ENCODE measurements around the gene ANGPTL8.

The ANGPTL8 gene

DNA sequence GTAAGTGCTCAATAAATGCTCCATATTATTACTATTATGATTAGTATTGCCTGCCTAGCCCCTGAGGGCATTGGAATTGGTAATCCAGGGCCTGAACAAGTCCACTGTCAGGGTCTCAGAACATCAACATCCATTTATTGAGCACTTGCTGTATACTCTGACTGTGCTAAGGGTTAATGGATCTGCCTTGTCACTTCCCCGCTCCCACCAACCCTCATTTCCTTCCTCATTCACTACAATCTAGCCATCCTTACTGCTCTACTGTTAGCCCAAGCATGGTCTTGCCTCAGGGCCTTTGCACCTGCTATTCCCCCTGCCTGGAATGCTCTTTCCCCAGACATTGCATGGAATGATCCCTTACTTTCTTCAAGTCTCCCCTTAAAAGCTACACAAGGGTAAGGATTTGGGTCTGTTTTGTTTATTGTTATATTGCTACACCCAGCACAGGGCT, 12.7 kb upstream of the ANGPTL8 start:
- ATAC-seq: no peak

GRCh38 chr19:11227195-11227886, 12.1 kb upstream of the ANGPTL8 start:
- ATAC-seq: peak; percentile 59
- TF ChIP-seq TCF4 (CRISPR knock-in tag; IDR thresholded peaks at IDR 0.05; ENCODE audit: borderline replicate concordance) (no peak), ARNTL (CRISPR knock-in tag; IDR thresholded peaks at IDR 0.05; ENCODE audit: borderline replicate concordance, low read depth) (no peak), OSR1 (CRISPR knock-in tag; IDR thresholded peaks at IDR 0.05) (no peak), CSDC2 (CRISPR knock-in tag; IDR thresholded peaks at IDR 0.05) (no peak), PATZ1 (CRISPR knock-in tag; IDR thresholded peaks at IDR 0.05; ENCODE audit: borderline replicate concordance) (no peak), ZFP3 (CRISPR knock-in tag; IDR thresholded peaks at IDR 0.05) (no peak), ZFP30 (CRISPR knock-in tag; IDR thresholded peaks at IDR 0.05) (no peak), RARB (CRISPR knock-in tag; IDR thresholded peaks at IDR 0.05) (no peak), ESRRG (CRISPR knock-in tag; IDR thresholded peaks at IDR 0.05) (no peak), SNAI2 (CRISPR knock-in tag; IDR thresholded peaks at IDR 0.05) (no peak), ZC3H10 (CRISPR knock-in tag; IDR thresholded peaks at IDR 0.05) (no peak), GLIS3 (CRISPR knock-in tag; IDR thresholded peaks at IDR 0.05) (no peak), TOX (CRISPR knock-in tag; IDR thresholded peaks at IDR 0.05; ENCODE audit: borderline replicate concordance) (no peak), ZNF8 (CRISPR knock-in tag; IDR thresholded peaks at IDR 0.05) (no peak), POU6F1 (CRISPR knock-in tag; IDR thresholded peaks at IDR 0.05; ENCODE audit: borderline replicate concordance, low read depth) (no peak), ZNF565 (CRISPR knock-in tag; conservative IDR thresholded peaks at IDR 0.05; ENCODE audit: low read depth) (no peak), ISL1 (CRISPR knock-in tag; IDR thresholded peaks at IDR 0.05) (no peak), PPARA (CRISPR knock-in tag; IDR thresholded peaks at IDR 0.05; ENCODE audit: borderline replicate concordance) (no peak)
- TF ChIP-seq, protein P1, sequence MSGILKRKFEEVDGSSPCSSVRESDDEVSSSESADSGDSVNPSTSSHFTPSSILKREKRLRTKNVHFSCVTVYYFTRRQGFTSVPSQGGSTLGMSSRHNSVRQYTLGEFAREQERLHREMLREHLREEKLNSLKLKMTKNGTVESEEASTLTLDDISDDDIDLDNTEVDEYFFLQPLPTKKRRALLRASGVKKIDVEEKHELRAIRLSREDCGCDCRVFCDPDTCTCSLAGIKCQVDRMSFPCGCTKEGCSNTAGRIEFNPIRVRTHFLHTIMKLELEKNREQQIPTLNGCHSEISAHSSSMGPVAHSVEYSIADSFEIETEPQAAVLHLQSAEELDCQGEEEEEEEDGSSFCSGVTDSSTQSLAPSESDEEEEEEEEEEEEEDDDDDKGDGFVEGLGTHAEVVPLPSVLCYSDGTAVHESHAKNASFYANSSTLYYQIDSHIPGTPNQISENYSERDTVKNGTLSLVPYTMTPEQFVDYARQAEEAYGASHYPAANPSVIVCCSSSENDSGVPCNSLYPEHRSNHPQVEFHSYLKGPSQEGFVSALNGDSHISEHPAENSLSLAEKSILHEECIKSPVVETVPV (CRISPR knock-in tag; IDR thresholded peaks at IDR 0.05): no peak
- TF ChIP-seq, protein P2, sequence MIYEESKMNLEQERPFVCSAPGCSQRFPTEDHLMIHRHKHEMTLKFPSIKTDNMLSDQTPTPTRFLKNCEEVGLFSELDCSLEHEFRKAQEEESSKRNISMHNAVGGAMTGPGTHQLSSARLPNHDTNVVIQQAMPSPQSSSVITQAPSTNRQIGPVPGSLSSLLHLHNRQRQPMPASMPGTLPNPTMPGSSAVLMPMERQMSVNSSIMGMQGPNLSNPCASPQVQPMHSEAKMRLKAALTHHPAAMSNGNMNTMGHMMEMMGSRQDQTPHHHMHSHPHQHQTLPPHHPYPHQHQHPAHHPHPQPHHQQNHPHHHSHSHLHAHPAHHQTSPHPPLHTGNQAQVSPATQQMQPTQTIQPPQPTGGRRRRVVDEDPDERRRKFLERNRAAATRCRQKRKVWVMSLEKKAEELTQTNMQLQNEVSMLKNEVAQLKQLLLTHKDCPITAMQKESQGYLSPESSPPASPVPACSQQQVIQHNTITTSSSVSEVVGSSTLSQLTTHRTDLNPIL (CRISPR knock-in tag; IDR thresholded peaks at IDR 0.05; ENCODE audit: low read depth): no peak

More for the DNA sequence above, 12.7 kb upstream of the ANGPTL8 start:
- TF ChIP-seq POU6F1 (CRISPR knock-in tag; IDR thresholded peaks at IDR 0.05; ENCODE audit: borderline replicate concordance, low read depth) (no peak), ZNF70 (CRISPR knock-in tag; IDR thresholded peaks at IDR 0.05) (no peak), ZFP30 (CRISPR knock-in tag; IDR thresholded peaks at IDR 0.05) (no peak)
- TF ChIP-seq, protein P1 (CRISPR knock-in tag; IDR thresholded peaks at IDR 0.05): no peak

Measured in SK-N-SH treated with all-trans-retinoic acid at 6 μM for 48 hours (cell line).